Measurements from ENCODE around the gene TYMS.

GRCh38 chr18:650428-650858, 7.0 kb upstream of the TYMS start:
- TF ChIP-seq, protein P1, sequence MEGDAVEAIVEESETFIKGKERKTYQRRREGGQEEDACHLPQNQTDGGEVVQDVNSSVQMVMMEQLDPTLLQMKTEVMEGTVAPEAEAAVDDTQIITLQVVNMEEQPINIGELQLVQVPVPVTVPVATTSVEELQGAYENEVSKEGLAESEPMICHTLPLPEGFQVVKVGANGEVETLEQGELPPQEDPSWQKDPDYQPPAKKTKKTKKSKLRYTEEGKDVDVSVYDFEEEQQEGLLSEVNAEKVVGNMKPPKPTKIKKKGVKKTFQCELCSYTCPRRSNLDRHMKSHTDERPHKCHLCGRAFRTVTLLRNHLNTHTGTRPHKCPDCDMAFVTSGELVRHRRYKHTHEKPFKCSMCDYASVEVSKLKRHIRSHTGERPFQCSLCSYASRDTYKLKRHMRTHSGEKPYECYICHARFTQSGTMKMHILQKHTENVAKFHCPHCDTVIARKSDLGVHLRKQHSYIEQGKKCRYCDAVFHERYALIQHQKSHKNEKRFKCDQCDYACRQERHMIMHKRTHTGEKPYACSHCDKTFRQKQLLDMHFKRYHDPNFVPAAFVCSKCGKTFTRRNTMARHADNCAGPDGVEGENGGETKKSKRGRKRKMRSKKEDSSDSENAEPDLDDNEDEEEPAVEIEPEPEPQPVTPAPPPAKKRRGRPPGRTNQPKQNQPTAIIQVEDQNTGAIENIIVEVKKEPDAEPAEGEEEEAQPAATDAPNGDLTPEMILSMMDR (IDR thresholded peaks at IDR 0.05) = no peak
- TF ChIP-seq POLR2A (IDR thresholded peaks at IDR 0.05) (no peak), POLR2AphosphoS5 (IDR thresholded peaks at IDR 0.05) (no peak), EP300 (IDR thresholded peaks at IDR 0.05) (no peak)
